ENCODE measurements around the gene POLR3B. TPM values are rescaled to one million over a fixed set of nuclear protein-coding genes. Genes with fewer than 3 reads are reported as not detected.

The POLR3B gene
- polyA plus RNA-seq, 1 donor (not counting 4 experiments of a cell fraction or from before 2014, with no cell fraction given): 13.9 TPM

- Histone ChIP-seq H3K36me3 (ENCODE audit: control insufficient read depth in 2 of 2, extremely low read depth in 1 of 2, insufficient read depth in 2 of 2, low read length in 2 of 2) (no peaks in the 10 kb centered on the region), H2AFZ (ENCODE audit: control insufficient read depth, low read length) (peak overlapping the region; percentile 2), H3K9me1 (ENCODE audit: control insufficient read depth, extremely low read depth, insufficient read depth, low read length) (no peaks in the 10 kb centered on the region), H3K27ac (ENCODE audit: control insufficient read depth, insufficient read depth, low read length) (peak overlapping the region; percentile 11), H3K79me2 (ENCODE audit: control insufficient read depth, insufficient read depth, low read length) (no peaks in the 10 kb centered on the region), H3K27me3 (ENCODE audit: control insufficient read depth, extremely low read depth, insufficient read depth, low read length) (no peaks in the 10 kb centered on the region), H3K9me3 (ENCODE audit: control insufficient read depth, low read depth, low read length) (no peaks in the 10 kb centered on the region), H3K4me2 (ENCODE audit: control insufficient read depth, extremely low read depth, insufficient read depth, low read depth, low read length) (peak overlapping the region; percentile 73), H3K4me3 (ENCODE audit: control insufficient read depth in 2 of 3, extremely low read depth in 1 of 3, insufficient read depth in 2 of 3, low read depth in 1 of 3, low read length in 3 of 3) (peak overlapping the region in 2 of 3 experiments; percentile 9 to 18), H3K4me1 (ENCODE audit: control insufficient read depth, extremely low read depth, insufficient read depth, low read length) (peaks cover 11% of the 10 kb centered on the region), H4K20me1 (ENCODE audit: control insufficient read depth, extremely low read depth, insufficient read depth, low read length) (no peaks in the 10 kb centered on the region), H3K9ac (ENCODE audit: control insufficient read depth, extremely low read depth, insufficient read depth, low read length) (no peak overlapping the region)
- no peak for DNase-seq (ENCODE audit: low read depth, low spot score)
- TF ChIP-seq EZH2 (IDR thresholded peaks at IDR 0.05; ENCODE audit: low read length): no peak
- TF ChIP-seq, protein P1, sequence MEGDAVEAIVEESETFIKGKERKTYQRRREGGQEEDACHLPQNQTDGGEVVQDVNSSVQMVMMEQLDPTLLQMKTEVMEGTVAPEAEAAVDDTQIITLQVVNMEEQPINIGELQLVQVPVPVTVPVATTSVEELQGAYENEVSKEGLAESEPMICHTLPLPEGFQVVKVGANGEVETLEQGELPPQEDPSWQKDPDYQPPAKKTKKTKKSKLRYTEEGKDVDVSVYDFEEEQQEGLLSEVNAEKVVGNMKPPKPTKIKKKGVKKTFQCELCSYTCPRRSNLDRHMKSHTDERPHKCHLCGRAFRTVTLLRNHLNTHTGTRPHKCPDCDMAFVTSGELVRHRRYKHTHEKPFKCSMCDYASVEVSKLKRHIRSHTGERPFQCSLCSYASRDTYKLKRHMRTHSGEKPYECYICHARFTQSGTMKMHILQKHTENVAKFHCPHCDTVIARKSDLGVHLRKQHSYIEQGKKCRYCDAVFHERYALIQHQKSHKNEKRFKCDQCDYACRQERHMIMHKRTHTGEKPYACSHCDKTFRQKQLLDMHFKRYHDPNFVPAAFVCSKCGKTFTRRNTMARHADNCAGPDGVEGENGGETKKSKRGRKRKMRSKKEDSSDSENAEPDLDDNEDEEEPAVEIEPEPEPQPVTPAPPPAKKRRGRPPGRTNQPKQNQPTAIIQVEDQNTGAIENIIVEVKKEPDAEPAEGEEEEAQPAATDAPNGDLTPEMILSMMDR (optimal IDR thresholded peaks at IDR 0.05 in 1 of 3, IDR thresholded peaks at IDR 0.05 in 1 of 3, conservative IDR thresholded peaks at IDR 0.05 in 1 of 3; ENCODE audit: extremely low read depth in 1 of 3, insufficient read depth in 2 of 3, low read length in 3 of 3): no peak
- peak; percentile 78 for FAIRE-seq
- dilution Hi-C loops (cut with MboI; ENCODE audit: extremely low pct_ligation_motif_present, low sequenced_read_pairs): no loop called here
Measured at GRCh38 chr12:106342397-106343213, 14.9 kb upstream of the POLR3B start.

DNA sequence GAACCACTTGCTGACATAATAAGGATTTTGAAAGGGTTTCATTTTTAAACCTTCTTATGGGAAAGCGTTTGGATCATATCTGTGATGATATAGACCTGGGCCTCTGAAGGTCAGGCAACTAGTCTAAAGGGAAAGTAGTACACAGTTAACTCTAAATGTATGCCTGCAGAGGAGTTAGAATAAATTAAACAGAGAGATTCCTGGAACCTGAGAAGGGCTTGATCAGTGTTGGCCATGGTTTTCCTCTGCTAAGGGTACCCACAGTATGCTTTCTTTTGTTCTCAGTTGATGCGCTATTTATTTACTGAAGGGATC, 14.4 kb upstream of the POLR3B start:
- Histone ChIP-seq H4K20me1 (ENCODE audit: control insufficient read depth, extremely low read depth, insufficient read depth, low read length) (no peaks in the 10 kb centered on the region), H2AFZ (ENCODE audit: control insufficient read depth, low read length) (peak overlapping the region; percentile 2), H3K4me2 (ENCODE audit: control insufficient read depth, extremely low read depth, insufficient read depth, low read depth, low read length) (peak overlapping the region; percentile 73), H3K9me3 (ENCODE audit: control insufficient read depth, low read depth, low read length) (no peaks in the 10 kb centered on the region), H3K4me3 (ENCODE audit: control insufficient read depth in 2 of 3, extremely low read depth in 1 of 3, insufficient read depth in 2 of 3, low read depth in 1 of 3, low read length in 3 of 3) (peak overlapping the region in 2 of 3 experiments; percentile 9 to 18), H3K36me3 (ENCODE audit: control insufficient read depth in 2 of 2, extremely low read depth in 1 of 2, insufficient read depth in 2 of 2, low read length in 2 of 2) (no peaks in the 10 kb centered on the region), H3K9me1 (ENCODE audit: control insufficient read depth, extremely low read depth, insufficient read depth, low read length) (no peaks in the 10 kb centered on the region), H3K9ac (ENCODE audit: control insufficient read depth, extremely low read depth, insufficient read depth, low read length) (no peak overlapping the region), H3K27ac (ENCODE audit: control insufficient read depth, insufficient read depth, low read length) (peak overlapping the region; percentile 11), H3K27me3 (ENCODE audit: control insufficient read depth, extremely low read depth, insufficient read depth, low read length) (no peaks in the 10 kb centered on the region), H3K79me2 (ENCODE audit: control insufficient read depth, insufficient read depth, low read length) (no peaks in the 10 kb centered on the region), H3K4me1 (ENCODE audit: control insufficient read depth, extremely low read depth, insufficient read depth, low read length) (peaks cover 11% of the 10 kb centered on the region)
- TF ChIP-seq EZH2 (IDR thresholded peaks at IDR 0.05; ENCODE audit: low read length): no peak
- TF ChIP-seq, protein P1 (optimal IDR thresholded peaks at IDR 0.05 in 1 of 3, IDR thresholded peaks at IDR 0.05 in 1 of 3, conservative IDR thresholded peaks at IDR 0.05 in 1 of 3; ENCODE audit: extremely low read depth in 1 of 3, insufficient read depth in 2 of 3, low read length in 3 of 3): no peak
- DNase-seq (ENCODE audit: low read depth, low spot score) (no peak), FAIRE-seq (no peak)
- dilution Hi-C loops (cut with MboI; ENCODE audit: extremely low pct_ligation_motif_present, low sequenced_read_pairs): no loop called here

Measured in keratinocyte (primary cell).